GM12872 (cell line): Measurements from ENCODE around the gene PLCXD3.

ENCODE experiments used
- TF ChIP-seq, protein P1 (sequence below): IDR thresholded peaks from 3 replicates; pipeline ENCODE4 v1.5.1; 2011; ENCODE audit warnings: low read depth, mild to moderate bottlenecking, low read length, moderate library complexity; ENCODE audit not compliant: insufficient read depth

Gene PLCXD3

DNA sequence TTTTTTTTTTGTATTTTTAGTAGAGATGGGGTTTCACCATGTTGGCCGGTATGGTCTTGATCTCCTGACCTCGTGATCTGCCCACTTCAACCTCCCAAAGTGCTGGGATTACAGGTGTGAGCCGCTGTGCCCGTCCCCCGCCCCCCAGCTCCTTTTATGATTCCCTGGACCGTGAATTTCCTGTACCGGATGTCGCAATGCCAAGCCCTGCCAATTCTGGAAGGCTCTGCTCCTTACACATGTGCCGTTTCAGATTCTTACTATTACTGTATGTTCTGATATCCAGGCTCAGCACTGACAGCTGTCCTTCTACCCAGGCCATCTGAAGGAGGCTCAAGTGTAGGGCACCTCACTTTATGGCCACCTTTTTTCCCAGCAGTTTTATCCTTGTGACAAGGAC is 100.1 kb downstream of the PLCXD3 start:
- TF ChIP-seq, protein P1, sequence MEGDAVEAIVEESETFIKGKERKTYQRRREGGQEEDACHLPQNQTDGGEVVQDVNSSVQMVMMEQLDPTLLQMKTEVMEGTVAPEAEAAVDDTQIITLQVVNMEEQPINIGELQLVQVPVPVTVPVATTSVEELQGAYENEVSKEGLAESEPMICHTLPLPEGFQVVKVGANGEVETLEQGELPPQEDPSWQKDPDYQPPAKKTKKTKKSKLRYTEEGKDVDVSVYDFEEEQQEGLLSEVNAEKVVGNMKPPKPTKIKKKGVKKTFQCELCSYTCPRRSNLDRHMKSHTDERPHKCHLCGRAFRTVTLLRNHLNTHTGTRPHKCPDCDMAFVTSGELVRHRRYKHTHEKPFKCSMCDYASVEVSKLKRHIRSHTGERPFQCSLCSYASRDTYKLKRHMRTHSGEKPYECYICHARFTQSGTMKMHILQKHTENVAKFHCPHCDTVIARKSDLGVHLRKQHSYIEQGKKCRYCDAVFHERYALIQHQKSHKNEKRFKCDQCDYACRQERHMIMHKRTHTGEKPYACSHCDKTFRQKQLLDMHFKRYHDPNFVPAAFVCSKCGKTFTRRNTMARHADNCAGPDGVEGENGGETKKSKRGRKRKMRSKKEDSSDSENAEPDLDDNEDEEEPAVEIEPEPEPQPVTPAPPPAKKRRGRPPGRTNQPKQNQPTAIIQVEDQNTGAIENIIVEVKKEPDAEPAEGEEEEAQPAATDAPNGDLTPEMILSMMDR, result no peak

DNA sequence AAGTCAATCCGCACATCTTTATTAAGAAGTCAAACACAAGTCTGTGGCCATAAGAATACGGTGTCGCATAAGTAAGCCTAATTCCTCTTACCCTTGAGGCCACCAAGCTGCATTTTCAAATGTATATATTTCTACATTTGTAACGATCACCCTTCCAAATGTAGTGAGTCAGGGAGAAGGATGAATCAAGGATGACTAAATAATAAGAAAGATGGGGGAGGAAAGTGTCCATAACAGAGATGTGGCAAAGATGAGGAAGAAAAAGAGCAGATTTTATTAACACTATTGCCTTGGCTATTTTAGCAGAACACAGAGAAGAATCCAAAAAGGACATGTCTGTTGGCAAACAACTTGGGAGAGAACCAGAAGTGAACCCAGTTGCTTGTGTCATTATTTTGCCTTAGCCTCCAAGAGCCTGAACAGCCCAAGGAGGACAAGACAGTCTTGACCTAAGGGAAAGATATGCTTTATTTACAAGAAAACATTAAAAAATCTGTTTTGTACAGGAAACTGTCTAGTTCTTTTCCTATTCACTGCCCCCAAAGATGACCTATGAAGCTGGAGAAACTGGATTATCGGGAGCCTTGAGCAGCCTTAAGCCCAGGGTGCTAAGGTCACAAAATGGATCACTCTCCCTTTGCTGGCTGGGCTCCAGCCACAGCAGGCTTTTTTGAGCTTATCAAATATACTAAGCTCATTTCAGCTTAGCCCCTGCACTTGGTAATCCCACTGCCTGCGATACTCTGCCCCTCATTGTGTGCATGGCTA is 101.5 kb downstream of the PLCXD3 start:
- TF ChIP-seq, protein P1, result no peak

DNA sequence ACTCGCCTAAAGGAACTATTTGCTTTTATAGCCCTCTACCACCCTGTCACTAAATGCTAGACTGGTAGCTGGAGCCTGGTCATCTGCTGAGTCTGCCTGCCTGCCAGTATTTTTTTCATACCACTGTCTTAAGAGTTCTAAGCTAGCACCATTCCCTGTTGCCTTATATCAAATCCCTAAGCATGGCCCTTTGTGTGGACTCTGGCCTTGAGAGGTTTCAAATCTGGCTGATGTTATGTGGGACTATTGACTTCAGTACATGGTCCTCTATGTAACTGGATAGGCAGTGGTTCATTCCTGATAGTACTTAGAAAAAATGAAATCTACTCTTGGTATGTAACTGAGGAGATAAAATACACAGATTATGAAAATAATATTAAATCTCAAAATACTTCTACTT is 103.5 kb downstream of the PLCXD3 start:
- TF ChIP-seq, protein P1, result no peak

DNA sequence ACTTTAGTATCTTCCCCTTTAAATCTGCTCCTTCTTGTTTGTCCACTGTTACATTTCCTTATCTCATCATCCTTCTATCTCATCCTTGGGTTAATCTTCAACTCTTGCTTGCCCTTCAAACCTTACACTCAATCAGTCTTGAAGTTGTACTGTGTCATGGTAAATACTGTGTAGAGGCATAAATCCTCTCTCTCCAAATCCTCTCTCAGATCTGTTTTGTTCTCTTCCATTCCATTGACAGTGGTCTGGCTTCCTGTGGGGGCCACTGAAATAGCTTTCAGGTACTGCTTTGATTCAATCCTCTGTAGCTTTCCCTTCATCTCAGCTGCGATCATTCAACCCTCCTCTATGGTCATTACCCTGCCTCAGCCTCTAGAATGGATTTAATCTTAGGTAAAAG is 104.0 kb downstream of the PLCXD3 start:
- TF ChIP-seq, protein P1, result no peak

DNA sequence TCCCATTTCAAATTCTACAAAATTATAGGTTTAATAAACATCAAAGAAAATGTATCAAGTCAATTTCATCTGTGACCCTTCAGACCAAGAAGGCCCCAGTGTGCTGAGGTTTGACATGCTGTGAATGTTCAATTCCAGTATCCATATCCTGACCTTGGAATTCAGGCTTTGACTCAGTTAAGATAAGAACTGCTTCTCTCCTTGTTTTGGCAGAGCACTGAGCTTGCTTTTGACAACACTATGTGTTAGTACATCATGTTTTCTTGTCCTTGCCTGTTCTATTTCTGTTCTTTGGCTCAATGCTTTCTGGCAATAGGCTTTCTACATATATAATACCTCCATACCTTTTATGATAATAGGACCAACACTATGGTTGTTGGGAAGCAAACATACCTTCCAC is 105.6 kb downstream of the PLCXD3 start:
- TF ChIP-seq, protein P1, result no peak

- TF ChIP-seq, protein P1, result no peak
Measured at GRCh38 chr5:41403846-41404245, 106.6 kb downstream of the PLCXD3 start.

DNA sequence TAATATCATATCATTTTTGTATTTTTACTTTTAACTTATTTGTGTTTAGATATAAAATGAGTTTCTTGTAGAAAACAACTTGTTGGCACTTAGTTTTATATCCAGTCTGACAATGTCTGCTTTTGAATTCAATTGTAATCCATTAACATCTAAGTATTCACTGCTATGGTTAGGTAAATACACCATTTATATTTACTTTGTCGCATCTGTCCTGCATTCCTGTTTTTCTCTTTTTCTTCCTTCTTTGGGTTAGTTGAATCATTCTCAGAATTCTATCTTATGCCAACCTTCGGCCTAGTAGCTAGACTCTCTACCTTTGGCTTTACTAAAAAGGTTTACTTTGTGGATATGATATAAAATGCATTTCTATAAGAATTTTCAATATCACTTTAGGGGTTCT is 107.6 kb downstream of the PLCXD3 start:
- TF ChIP-seq, protein P1, result no peak
